Measurements from ENCODE around the gene SLC38A11.
A peak's percentile ranks its signal among the peaks of the same experiment; 100 is the strongest.

The SLC38A11 gene

GRCh38 chr2:164915566-164915965 lies 39.8 kb downstream of the SLC38A11 start:
- DNase-seq (ENCODE audit: low read depth in 2 of 3, low spot score in 1 of 3), result no peak

- DNase-seq (ENCODE audit: low read depth in 2 of 3, low spot score in 1 of 3), result no peak
Measured at GRCh38 chr2:164913640-164914350, 41.5 kb downstream of the SLC38A11 start.

GRCh38 chr2:164913011-164913410 lies 42.3 kb downstream of the SLC38A11 start:
- no peak for DNase-seq (ENCODE audit: low read depth in 2 of 3, low spot score in 1 of 3)

GRCh38 chr2:164911832-164912231 lies 43.5 kb downstream of the SLC38A11 start:
- DNase-seq (ENCODE audit: low read depth in 2 of 3, low spot score in 1 of 3), result no peak

- DNase-seq (ENCODE audit: low read depth in 2 of 3, low spot score in 1 of 3), result peak in 1 of 3 donors; percentile 3
Measured at GRCh38 chr2:164910101-164910899, 45.0 kb downstream of the SLC38A11 start.

- DNase-seq (ENCODE audit: low read depth in 2 of 3, low spot score in 1 of 3), result no peak
Measured at GRCh38 chr2:164906947-164907346, 48.4 kb downstream of the SLC38A11 start.

- DNase-seq (ENCODE audit: low read depth in 2 of 3, low spot score in 1 of 3), result no peak
Measured at GRCh38 chr2:164905307-164905706, 50.0 kb downstream of the SLC38A11 start.

GRCh38 chr2:164903951-164904350 lies 51.4 kb downstream of the SLC38A11 start:
- DNase-seq (ENCODE audit: low read depth in 2 of 3, low spot score in 1 of 3), result no peak

- no peak for DNase-seq (ENCODE audit: low read depth in 2 of 3, low spot score in 1 of 3)
Measured at GRCh38 chr2:164903204-164903603, 52.1 kb downstream of the SLC38A11 start.

GRCh38 chr2:164899121-164899520 lies 56.2 kb downstream of the SLC38A11 start:
- no peak for DNase-seq (ENCODE audit: low read depth in 2 of 3, low spot score in 1 of 3)

- no peak for DNase-seq (ENCODE audit: low read depth in 2 of 3, low spot score in 1 of 3)
Measured at GRCh38 chr2:164898475-164898874, 56.9 kb downstream of the SLC38A11 start.

- DNase-seq (ENCODE audit: low read depth in 2 of 3, low spot score in 1 of 3), result no peak
Measured at GRCh38 chr2:164897469-164898260, 57.7 kb downstream of the SLC38A11 start.

GRCh38 chr2:164896634-164897355 lies 58.5 kb downstream of the SLC38A11 start:
- DNase-seq (ENCODE audit: low read depth in 2 of 3, low spot score in 1 of 3), result peak in 1 of 3 donors; percentile 9

- no peak for DNase-seq (ENCODE audit: low read depth in 2 of 3, low spot score in 1 of 3)
Measured at GRCh38 chr2:164896226-164896625, 59.1 kb downstream of the SLC38A11 start.

- DNase-seq (ENCODE audit: low read depth in 2 of 3, low spot score in 1 of 3), result no peak
Measured at GRCh38 chr2:164891460-164891859, 63.9 kb downstream of the SLC38A11 start.

GRCh38 chr2:164890544-164890943 lies 64.8 kb downstream of the SLC38A11 start:
- DNase-seq (ENCODE audit: low read depth in 2 of 3, low spot score in 1 of 3), result no peak

- DNase-seq (ENCODE audit: low read depth in 2 of 3, low spot score in 1 of 3), result no peak
Measured at GRCh38 chr2:164888592-164888991, 66.7 kb downstream of the SLC38A11 start.

GRCh38 chr2:164887434-164888144 lies 67.7 kb downstream of the SLC38A11 start:
- DNase-seq (ENCODE audit: low read depth in 2 of 3, low spot score in 1 of 3), result no peak

- no peak for DNase-seq (ENCODE audit: low read depth in 2 of 3, low spot score in 1 of 3)
Measured at GRCh38 chr2:164882276-164882675, 73.0 kb downstream of the SLC38A11 start.

- DNase-seq (ENCODE audit: low read depth in 2 of 3, low spot score in 1 of 3), result no peak
Measured at GRCh38 chr2:164881524-164881923, 73.8 kb downstream of the SLC38A11 start.

Measured in stimulated activated CD4-positive, alpha-beta T cell treated with anti-CD3 and anti-CD28 coated beads, Interleukin-12 subunit alpha, Interleukin-12 subunit beta, amount 100 ng/mL, for 48 hours (primary cell).